ENCODE data around the gene LIPJ.

Gene LIPJ

DNA sequence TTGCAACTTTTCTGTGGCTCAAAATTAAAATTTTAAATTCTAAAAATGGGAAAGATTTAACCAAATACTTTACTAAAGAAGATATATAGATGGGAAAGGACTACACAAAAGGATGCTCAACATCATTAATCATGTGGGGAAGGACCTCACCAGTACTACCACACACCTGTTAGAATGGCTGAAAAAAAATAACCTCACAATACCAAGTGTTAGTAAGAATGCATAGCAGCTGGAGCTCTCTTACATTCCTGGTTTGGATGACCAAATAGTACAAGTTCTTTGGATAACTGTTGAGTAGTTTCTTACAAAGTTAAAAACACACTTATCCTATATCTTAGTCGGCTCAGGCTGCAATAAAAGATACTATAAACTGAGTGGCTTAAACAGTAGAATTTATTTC is 33.9 kb downstream of the LIPJ start:
- Histone ChIP-seq H3K4me1 (ENCODE audit: insufficient read depth, low read length) (peaks cover 7% of the 10 kb centered on the region; the same call in 1 of the 2 replicates), H3K9ac (ENCODE audit: low read depth, low read length) (no peak overlapping the region), H3K9me3 (ENCODE audit: control insufficient read depth, insufficient read depth, low read length) (no peaks in the 10 kb centered on the region), H3K36me3 (ENCODE audit: insufficient read depth, low read length) (no peaks in the 10 kb centered on the region)

DNA sequence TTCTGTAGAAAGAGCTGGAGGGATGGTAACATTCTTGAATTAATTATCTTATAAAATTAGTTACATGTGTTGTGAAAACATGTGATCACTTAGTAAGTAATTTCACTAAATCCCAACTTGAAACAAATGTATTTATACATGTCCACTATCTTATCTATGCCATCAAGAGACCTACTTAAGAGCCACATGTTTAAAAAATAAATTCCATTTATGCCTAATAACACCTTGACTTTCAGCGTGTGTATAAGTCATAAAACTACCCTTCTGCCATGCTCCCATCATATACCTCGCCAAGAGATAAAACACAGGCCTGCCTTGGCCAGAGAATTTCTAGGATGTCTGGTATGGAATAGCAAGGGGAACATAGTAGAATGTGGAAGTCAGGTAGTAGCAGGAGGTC is 37.3 kb downstream of the LIPJ start:
- Histone ChIP-seq H3K4me1 (ENCODE audit: insufficient read depth, low read length) (peaks cover 7% of the 10 kb centered on the region; the same call in 1 of the 2 replicates), H3K36me3 (ENCODE audit: insufficient read depth, low read length) (no peaks in the 10 kb centered on the region), H3K9me3 (ENCODE audit: control insufficient read depth, insufficient read depth, low read length) (no peaks in the 10 kb centered on the region), H3K9ac (ENCODE audit: low read depth, low read length) (no peak overlapping the region)

GRCh38 chr10:88624840-88625239 is 38.3 kb downstream of the LIPJ start:
- no peaks in the 10 kb centered on the region for H3K9me3 ChIP-seq (ENCODE audit: control insufficient read depth, insufficient read depth, low read length)
- no peak overlapping the region for H3K9ac ChIP-seq (ENCODE audit: low read depth, low read length)
- H3K36me3 ChIP-seq (ENCODE audit: insufficient read depth, low read length) = no peaks in the 10 kb centered on the region
- H3K4me1 ChIP-seq (ENCODE audit: insufficient read depth, low read length) = peaks cover 7% of the 10 kb centered on the region; the same call in 1 of the 2 replicates

DNA sequence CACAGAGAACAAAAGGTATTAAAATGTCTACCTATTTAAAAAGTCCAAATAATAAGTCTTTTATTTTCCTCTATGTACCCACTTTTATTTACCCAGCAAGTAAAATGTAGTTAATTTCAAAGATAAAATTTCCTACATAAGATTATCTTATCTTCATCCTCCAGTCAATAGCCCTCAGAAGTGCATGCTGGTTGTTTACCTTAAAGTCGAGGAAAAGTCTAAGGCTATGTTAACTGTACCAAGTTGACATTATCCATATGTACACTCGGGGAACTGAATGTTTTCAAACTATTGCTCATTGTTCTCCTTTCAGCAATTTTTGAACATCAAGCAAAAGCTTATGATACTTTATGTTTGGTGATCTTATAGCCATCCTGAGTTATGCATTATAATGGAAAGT is 53.6 kb downstream of the LIPJ start:
- H3K9me3 ChIP-seq (ENCODE audit: control insufficient read depth, insufficient read depth, low read length) = no peaks in the 10 kb centered on the region
- H3K36me3 ChIP-seq (ENCODE audit: insufficient read depth, low read length) = no peaks in the 10 kb centered on the region
- H3K4me1 ChIP-seq (ENCODE audit: insufficient read depth, low read length) = no peaks in the 10 kb centered on the region
- H3K9ac ChIP-seq (ENCODE audit: low read depth, low read length) = no peak overlapping the region

DNA sequence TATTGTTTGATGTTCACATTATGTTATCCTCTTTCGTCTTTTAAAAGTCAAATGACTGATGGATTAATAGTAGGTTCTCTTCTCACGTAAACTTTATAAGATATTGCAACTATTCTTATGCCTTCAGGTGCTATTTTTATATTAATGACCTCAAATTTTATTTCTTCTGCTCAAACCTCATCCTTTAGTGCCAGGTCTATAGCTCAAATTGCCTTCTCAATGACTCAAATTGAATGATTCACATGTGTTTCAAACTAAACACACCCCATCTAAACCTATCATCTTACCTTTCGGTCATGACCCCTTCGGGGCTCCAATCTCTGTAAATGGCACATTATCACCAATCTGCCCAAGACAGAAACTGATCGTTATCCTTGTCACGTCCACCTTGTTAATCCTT is 55.6 kb downstream of the LIPJ start:
- H3K36me3 ChIP-seq (ENCODE audit: insufficient read depth, low read length) = no peaks in the 10 kb centered on the region
- no peaks in the 10 kb centered on the region for H3K9me3 ChIP-seq (ENCODE audit: control insufficient read depth, insufficient read depth, low read length)
- H3K4me1 ChIP-seq (ENCODE audit: insufficient read depth, low read length) = no peaks in the 10 kb centered on the region
- no peak overlapping the region for H3K9ac ChIP-seq (ENCODE audit: low read depth, low read length)

- Histone ChIP-seq H3K4me1 (ENCODE audit: insufficient read depth, low read length) (no peaks in the 10 kb centered on the region), H3K9me3 (ENCODE audit: control insufficient read depth, insufficient read depth, low read length) (no peaks in the 10 kb centered on the region), H3K36me3 (ENCODE audit: insufficient read depth, low read length) (no peaks in the 10 kb centered on the region), H3K9ac (ENCODE audit: low read depth, low read length) (no peak overlapping the region)
These were observed 56.4 kb downstream of the LIPJ start for GRCh38 chr10:88642963-88643362.

DNA sequence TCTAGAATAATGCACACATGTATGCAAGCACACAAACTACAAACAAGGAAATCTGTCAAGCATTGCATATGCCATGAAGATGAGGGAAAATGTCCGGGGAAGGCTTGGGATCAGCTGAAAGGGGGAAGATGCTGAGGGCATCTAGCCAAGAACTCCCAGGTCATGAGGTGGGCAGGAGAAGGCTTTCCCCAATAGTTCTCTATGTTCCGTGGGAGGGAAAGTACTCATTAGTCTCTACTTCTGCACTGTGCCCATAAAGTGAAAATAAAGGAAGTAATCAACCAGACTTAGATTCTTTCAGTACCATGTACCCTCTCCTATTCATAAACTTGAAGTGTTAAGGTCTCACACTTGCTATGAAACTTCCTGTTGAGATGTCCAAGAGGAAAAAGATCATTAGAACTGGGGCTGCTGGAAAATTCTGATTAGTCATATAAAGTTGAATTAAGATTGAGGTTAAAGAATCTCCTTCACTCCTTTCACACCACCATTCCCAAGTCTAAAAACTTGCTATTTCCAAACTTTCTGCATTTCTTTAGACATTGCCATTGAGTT is 60.6 kb downstream of the LIPJ start:
- H3K9me3 ChIP-seq (ENCODE audit: control insufficient read depth, insufficient read depth, low read length) = no peaks in the 10 kb centered on the region
- H3K36me3 ChIP-seq (ENCODE audit: insufficient read depth, low read length) = no peaks in the 10 kb centered on the region
- H3K4me1 ChIP-seq (ENCODE audit: insufficient read depth, low read length) = no peaks in the 10 kb centered on the region
- H3K9ac ChIP-seq (ENCODE audit: low read depth, low read length) = no peak overlapping the region

DNA sequence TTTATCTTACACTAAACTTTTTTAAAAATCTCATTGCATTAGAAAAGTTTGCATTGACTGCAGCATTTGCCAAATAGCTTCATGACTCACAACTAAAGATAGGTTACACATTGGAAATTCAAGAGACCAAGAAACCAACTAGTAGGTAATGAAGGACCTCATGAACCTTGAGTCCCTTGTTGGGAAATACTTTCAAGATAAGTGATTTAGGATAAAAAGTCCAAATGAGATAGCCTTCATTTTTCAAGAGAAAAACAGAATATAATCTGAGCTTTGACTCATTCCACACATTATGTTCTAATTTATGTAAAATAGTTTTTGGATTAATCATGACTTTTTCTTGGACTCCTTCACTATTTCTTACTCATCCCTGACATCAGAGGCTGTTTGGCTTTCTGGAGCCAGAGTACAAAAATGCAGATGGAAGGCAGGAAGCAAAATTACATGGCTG is 64.6 kb downstream of the LIPJ start:
- H3K9ac ChIP-seq (ENCODE audit: low read depth, low read length) = no peak overlapping the region
- no peaks in the 10 kb centered on the region for H3K4me1 ChIP-seq (ENCODE audit: insufficient read depth, low read length)
- H3K9me3 ChIP-seq (ENCODE audit: control insufficient read depth, insufficient read depth, low read length) = no peaks in the 10 kb centered on the region
- no peaks in the 10 kb centered on the region for H3K36me3 ChIP-seq (ENCODE audit: insufficient read depth, low read length)

GRCh38 chr10:88652616-88653015 is 66.1 kb downstream of the LIPJ start:
- Histone ChIP-seq H3K9ac (ENCODE audit: low read depth, low read length) (no peak overlapping the region), H3K4me1 (ENCODE audit: insufficient read depth, low read length) (no peaks in the 10 kb centered on the region), H3K9me3 (ENCODE audit: control insufficient read depth, insufficient read depth, low read length) (no peaks in the 10 kb centered on the region), H3K36me3 (ENCODE audit: insufficient read depth, low read length) (no peaks in the 10 kb centered on the region)
